HG03469 (cell line): Measurements from ENCODE around the gene DEPP1.

Source experiments
- ATAC-seq: cut with Tn5 transposase; IDR thresholded peaks from one replicate; pipeline ENCODE4 v1.9.1; 2021; ENCODE audit warnings: mild to moderate bottlenecking, moderate library complexity, moderate number of reproducible peaks; ENCODE audit not compliant: unreplicated experiment

Gene DEPP1

DNA sequence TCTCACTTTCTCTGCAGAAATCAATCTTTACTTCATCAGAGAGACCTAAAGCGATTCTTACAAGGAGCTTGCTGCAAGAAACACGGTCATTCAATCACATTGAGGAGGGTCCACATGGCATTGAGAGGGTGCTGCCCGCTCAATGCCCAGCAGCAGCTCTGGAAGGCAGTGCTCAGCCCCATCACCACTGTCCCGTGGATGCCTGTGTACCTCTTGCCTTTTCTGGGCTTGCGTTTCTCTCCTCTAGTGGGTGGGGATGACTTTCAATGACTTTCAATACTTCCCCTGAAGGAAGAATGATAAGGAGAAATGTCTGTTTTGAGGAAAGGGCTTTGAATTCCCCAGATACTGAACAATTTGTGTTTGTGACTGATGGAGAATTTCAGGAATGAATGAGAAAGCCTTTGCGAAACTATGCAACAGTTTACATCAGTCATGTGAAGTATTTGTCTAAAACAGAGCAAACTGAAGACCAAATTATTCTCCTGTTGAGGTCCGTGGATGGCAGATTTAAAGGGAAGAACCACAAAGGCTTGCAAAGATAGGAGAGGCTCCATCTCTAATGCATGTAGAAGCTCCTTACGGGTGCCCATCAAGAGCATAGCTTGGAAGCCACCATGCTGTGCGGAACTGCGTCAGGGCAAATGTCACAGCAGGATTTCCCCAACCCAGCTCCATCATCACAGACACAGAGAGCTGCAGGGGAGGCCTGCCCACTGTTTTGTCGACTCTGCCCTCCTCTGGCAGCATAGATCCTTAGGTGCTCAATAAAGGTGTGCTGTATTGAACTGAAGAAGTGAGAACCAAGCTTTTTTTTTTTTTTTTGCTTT lies 15.5 kb upstream of the DEPP1 start:
- no peak for ATAC-seq

GRCh38 chr10:44993226-44993921 lies 14.8 kb upstream of the DEPP1 start:
- no peak for ATAC-seq

DNA sequence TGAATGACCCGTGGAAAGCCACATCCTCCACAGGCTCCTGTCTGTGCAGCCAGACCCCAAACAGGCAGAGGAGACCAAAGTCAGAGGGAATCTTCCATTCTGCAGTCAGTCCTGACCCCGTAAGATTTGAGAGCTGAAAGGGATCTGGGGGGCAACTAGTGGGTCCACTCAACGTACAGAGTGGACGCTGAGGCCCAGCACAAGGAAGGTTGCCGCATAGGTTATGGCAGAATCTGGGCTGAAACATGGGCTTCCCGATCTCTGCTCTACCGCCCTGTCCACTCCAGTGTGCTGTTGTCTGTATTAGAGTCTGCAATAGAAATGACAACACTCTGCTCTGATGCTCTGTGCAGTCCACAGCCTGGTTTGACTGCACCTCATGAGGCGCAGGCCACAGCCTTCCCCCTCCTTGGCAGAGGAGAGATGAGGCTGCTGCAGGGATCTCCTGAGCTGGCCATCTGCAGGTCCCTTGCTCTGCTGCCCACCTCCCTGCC lies 14.2 kb upstream of the DEPP1 start:
- ATAC-seq = no peak

DNA sequence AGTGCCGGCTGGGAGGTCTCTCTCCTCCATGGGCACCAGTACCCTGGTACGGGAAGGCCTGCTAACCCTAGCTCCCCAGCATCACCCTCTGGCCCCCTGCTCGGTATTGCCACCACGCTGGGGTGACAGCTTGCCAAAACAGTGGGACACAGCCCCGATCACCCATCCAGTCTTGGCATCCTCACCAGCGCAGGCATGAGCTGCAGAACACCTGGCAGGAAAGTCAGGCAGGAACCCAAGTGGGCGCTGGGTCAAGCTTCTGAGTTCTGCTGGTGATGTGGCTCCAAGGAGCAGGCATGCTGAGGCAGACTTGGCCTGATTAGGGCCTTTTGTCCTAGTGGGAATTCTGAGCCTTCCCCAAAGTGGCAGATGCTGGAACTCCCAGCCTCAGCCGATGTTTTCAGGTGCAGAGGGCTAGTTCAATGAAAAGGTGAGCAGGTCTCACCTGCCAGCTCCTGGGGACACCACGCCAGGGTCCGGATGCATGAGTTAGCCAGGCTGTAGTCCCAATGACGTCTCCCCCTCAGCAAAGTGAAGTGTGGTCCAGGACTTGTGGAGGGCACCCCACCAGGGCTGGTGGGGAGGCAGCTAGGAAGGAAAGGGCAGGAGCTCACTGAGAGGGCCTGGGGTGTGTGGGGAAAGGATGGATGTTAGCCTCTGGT lies 13.6 kb upstream of the DEPP1 start:
- no peak for ATAC-seq

DNA sequence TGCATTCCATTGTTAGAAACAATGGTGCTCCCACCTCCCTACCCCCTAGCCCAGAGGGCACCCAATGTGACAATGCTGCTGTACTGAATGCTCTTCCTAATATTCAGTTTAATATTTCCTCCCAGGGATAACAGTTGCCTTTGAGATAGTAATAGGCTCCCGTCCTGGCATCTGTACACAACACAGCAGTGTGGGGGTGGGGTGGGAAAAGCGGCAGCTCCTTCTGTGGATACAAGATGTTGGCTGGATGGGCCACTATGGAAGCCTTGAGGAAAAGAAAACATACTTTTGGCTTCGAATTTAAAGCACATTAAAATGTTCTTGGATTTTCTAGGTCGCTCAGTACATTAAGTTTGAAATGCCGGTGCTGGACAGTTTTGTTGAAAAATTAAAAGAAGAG lies 13.0 kb upstream of the DEPP1 start:
- ATAC-seq = no peak

DNA sequence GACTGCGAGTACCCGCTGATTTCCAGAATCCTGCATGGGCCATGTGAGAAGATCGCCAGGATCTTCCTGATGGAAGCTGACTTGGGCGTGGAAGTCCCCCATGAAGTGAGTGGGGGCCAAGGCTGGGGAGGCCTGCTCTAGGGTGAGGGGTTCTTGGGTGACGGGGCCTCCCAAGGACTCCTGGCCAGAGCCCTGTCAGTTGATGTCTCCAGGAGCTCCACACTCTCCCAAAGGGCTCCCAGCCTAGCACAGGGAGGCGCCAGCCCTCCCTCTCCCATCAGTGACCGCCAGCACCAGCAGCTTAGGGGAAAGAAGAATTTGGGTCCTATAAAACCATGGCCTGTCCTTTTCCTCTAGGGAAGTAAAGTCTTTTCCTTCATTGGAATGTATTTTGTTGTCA lies 12.4 kb upstream of the DEPP1 start:
- ATAC-seq = no peak

DNA sequence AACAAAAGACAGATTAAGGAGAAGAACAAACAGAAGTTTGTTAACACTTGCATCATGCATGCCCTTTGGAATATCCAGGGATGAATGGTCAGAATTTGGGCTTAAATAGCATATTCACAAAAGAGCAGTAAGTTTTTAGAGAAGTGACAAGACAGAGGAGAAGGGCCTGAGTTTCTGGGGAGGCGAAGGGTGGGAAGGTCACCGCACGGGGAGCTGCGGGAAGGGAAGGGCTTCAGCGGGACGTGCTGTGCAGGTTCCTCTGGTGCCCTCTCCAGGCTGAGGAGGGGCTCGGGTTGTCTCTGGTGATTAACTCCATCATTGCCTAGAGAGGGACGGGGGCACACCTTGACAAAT lies 11.7 kb upstream of the DEPP1 start:
- no peak for ATAC-seq

GRCh38 chr10:44989597-44990301 lies 11.1 kb upstream of the DEPP1 start:
- no peak for ATAC-seq

GRCh38 chr10:44988957-44989585 lies 10.5 kb upstream of the DEPP1 start:
- ATAC-seq = no peak

DNA sequence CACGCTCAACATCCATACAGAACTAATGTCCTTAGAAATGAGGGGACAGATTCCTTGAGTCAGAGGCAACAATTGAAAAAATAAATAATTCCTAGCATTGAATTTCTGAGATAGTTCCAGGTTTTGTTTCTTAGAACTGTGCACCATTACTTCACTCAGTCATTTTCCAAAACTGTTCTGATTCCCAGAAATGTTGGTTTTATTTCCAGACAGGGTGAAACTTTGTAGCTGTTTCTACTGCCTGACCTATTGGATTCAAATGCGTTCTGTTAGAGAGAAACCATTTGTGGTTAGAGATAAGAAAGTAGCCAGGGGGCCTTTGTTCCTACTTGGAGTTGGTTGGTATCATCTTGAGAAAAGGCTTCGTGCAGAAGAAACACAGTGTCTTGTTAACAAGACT lies 8.1 kb upstream of the DEPP1 start:
- ATAC-seq = no peak

GRCh38 chr10:44986179-44986578 lies 7.6 kb upstream of the DEPP1 start:
- ATAC-seq = no peak

DNA sequence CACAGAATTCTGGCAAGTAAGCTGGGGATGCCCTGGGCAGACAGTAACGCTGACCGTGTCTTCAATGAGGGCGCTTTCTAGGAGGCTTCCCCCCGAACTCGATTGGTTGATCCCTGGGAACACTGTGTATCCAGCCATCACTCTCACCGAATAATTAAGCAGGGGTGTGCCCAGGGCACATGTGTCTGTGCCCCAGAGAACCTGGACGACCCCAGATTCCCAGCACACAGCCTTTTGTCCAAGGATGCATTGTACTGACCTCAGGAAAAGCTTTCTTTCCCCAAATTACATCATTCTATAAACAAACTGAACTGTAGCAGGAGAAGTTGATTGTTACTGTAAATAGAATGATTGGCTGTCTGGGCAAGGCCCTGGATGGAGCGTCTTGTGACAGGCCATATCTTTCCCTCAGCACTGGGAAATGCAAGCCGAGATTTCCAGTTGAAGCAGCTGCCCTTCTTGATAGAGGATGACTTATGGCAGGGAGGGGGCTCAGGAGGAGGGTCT lies 6.6 kb upstream of the DEPP1 start:
- no peak for ATAC-seq

DNA sequence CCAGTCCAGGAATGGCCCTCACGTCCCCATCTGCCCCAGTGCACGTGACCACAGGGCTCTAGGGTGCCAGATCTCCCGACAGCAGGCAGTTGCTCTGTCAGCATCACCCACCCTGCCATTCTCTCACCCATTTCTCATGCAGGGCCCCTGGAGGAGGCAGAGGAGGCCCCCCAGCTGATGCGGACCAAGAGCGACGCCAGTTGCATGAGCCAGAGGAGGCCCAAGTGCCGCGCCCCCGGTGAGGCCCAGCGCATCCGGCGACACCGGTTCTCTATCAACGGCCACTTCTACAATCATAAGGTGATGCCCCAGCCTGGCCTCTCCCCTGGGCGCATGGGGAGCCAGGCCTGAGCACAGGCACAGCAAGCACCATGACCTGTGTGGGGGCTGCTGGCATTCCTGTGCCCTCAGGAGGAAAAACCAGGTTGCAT lies 6.1 kb upstream of the DEPP1 start:
- no peak for ATAC-seq

DNA sequence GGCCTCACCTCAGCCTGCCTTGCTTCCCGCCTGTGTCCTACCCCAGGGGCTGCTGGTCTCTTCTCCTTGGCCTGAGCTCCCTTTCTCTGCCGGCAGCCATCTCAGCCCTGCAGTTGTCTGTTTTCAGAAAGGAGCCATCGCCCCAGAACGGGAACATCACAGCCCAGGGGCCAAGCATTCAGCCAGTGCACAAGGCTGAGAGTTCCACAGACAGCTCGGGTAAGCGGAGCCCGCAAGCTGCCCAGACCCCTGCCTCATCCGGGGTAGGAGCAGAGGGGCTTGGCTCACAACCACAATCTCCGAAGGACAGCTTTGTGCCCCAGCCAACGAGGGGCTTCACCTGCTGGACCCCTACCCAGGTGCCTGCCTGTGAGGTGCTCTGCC lies 5.3 kb upstream of the DEPP1 start:
- ATAC-seq = no peak

DNA sequence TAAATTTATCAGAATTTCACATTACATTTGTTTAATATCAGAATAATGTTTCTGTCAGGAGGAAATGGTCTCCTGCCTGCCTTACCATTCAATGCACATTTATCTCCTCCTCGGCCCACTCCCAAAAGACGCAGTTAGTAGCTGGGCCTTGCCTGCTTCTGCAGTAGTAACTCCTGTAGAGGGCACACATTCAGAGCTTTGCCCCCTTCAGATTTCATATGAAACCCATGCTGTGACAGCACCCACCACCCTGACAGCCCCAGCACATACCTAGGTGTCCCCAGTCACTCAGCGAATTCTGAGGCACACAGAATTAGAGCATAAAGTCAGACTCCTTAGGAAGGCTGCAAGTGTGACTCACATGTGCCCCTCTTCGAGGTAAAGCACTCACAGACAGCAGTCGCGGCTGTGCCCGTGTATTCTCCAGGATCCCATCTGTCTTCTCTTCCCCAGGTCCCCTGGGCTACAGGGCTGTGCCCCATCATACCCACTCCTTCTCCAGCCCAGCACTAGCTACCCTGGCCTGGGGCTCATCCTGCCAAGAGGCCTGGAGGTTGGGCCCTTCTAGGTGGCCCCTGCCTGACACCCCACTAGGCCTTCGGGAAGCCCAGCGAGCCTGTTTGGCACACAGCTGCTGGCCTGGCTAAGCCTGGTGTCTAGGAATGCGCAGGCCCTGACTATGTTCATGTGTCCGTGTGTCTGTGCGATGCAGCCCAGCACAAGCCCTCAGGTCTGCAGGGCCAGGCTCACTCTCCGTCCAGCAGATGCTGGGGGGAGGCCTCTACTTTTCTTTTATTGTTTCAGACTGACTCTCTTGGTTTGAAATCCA lies 4.7 kb upstream of the DEPP1 start:
- ATAC-seq = no peak

- no peak for ATAC-seq
These were observed 3.9 kb upstream of the DEPP1 start for GRCh38 chr10:44982496-44982895.

- ATAC-seq = no peak
These were observed 3.5 kb upstream of the DEPP1 start for GRCh38 chr10:44982114-44982460.

DNA sequence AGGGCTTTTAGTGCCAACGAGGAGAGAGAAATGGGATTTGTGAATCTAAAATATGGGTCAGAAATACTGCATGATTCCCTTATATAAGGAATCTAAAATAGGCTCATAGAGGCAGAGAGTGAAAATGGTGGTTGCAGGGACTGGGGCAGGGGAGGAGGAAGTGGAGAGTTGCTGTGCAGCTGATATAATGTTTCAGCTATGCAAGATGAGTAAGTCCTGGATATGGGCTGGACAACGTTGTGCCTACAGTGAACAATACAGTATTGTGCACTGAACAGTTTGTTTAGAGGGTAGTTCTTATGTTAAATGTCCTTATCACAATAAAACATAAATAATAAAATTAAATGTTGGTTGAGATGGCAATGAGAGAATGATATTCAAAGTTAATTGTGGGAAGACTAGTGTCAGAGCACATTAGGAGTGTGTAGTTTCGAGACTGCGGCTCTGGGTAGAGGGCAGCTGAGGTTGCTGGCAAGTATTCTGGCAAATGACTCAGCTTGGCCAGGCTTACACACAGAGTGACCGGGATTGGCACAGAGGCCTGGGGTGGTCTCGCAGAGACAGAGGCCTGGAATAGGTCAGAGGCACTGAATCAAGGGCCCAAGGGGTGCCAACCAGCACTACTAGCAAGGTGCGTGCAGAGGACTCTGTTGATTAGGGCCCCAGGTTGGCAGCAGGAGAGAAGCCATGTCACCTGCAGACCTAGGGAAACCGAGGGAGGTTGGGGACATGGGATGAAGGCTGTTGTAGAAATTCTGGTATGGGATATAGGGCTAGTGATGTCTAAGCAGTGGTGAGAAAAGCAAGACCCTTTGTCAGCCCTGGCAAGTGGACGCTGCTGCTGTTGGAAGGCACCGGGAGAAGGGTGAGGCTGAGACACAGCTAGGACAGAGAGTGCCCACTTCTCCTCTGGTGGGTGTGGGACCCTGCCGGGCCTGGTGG lies 2.8 kb upstream of the DEPP1 start:
- peak; percentile 62 for ATAC-seq
